ENCODE measurements around the gene NLRC5. TPM values are rescaled to one million over a fixed set of nuclear protein-coding genes. Genes with fewer than 3 reads are reported as not detected.
A peak's percentile ranks its signal among the peaks of the same experiment; 100 is the strongest.

NLRC5 gene
- total RNA-seq, 1 experiment from 2014 or later = 29.7 TPM

DNA sequence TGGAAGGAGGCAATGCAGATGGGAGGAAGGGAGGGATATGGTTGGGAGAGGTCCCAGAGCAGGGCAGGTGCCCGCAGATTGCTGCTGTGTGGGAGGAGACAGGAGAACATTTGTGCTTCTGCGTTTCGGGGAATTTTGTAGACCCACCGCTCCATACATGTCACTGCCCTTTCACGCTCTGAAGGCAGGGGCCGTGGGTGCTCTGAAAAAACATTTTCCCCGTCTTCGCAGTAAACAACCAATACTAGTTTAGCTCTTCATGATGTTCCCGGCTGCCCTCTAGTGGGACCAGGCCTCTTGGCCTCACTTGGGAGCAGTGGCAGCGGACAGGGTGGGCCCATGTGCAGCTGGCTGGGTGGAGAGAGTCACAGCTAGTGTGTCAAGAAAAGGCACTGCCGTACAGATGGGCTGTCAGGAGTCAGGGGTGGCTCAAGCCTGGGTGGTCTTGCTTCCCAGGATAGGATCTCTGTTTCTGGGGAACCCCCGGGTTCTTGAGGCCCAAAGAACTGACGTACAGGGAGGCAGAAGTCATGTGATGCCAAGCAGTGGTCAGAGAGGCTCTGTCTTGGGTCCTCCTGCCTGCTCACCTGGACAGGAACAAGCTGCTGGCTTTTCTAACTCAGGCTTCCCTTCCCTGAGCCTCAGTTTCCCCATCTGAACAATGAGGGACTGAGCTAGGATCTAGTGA, 56.5 kb downstream of the NLRC5 start:
- H3K4me1 ChIP-seq (replicated peaks; ENCODE audit: insufficient read depth) = 0 out of 2 replicates have a peak, but pooled peaks cover 8% of the 10 kb centered on the region
- intact Hi-C loops (cut with micrococcal nuclease; ENCODE audit: unreplicated experiment) = no loop called here
- DNase-seq = no peak
- POLR2A ChIA-PET (ENCODE audit: unreplicated experiment) = no interaction called here
- no peak overlapping the region for H2AFZ ChIP-seq
- CTCF ChIA-PET = no interaction called here
- H3K27ac ChIP-seq = no peak overlapping the region
- H3K9me2 ChIP-seq (ENCODE audit: insufficient read depth) = no peaks in the 10 kb centered on the region
- no peak for TF ChIP-seq EZH2 (IDR thresholded peaks at IDR 0.05; ENCODE audit: low read depth)
- TF ChIP-seq, protein P1, sequence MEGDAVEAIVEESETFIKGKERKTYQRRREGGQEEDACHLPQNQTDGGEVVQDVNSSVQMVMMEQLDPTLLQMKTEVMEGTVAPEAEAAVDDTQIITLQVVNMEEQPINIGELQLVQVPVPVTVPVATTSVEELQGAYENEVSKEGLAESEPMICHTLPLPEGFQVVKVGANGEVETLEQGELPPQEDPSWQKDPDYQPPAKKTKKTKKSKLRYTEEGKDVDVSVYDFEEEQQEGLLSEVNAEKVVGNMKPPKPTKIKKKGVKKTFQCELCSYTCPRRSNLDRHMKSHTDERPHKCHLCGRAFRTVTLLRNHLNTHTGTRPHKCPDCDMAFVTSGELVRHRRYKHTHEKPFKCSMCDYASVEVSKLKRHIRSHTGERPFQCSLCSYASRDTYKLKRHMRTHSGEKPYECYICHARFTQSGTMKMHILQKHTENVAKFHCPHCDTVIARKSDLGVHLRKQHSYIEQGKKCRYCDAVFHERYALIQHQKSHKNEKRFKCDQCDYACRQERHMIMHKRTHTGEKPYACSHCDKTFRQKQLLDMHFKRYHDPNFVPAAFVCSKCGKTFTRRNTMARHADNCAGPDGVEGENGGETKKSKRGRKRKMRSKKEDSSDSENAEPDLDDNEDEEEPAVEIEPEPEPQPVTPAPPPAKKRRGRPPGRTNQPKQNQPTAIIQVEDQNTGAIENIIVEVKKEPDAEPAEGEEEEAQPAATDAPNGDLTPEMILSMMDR (conservative IDR thresholded peaks at IDR 0.05) = peak; percentile 42; the same call in 1 of the 2 replicates
- H3K36me3 ChIP-seq (ENCODE audit: low read depth) = no peaks in the 10 kb centered on the region
- H3K9me3 ChIP-seq (ENCODE audit: insufficient read depth, low read depth) = no peaks in the 10 kb centered on the region
- H3K4me2 ChIP-seq = no peak overlapping the region
- no peaks in the 10 kb centered on the region for H3K79me2 ChIP-seq (ENCODE audit: low read depth)
- H3K27me3 ChIP-seq (ENCODE audit: insufficient read depth, low read depth) = no peaks in the 10 kb centered on the region
- no peaks in the 10 kb centered on the region for H3F3A ChIP-seq (ENCODE audit: insufficient read depth, low read depth)
- BruUV-seq (replicated peaks) = no TSS peak
- no peaks in the 10 kb centered on the region for H4K20me1 ChIP-seq (ENCODE audit: insufficient read depth)
- no peak overlapping the region for H3K4me3 ChIP-seq

DNA sequence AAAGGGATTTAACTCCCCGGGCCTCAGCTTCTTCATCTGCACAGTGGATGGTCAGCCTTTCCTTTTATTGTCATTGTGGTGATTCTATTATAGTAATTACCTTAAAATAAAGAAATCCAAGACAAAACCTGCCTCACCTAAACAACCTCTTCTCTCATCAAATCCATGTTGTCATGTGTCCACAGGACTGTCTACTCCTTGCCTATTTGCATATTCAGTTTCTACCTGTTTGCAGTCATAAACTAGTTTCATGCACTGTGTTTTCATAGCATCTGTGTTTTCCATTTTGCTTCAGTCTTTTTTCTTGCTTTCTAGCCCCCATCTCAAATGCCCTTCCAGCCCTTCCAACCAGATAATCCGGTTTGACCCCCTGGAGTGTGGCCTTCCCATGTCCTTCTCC, 58.7 kb downstream of the NLRC5 start:
- TF ChIP-seq, protein P1 (conservative IDR thresholded peaks at IDR 0.05) = no peak
- TF ChIP-seq EZH2 (IDR thresholded peaks at IDR 0.05; ENCODE audit: low read depth) = no peak
- Histone ChIP-seq H3K9me3 (ENCODE audit: insufficient read depth, low read depth) (no peaks in the 10 kb centered on the region), H3K4me1 (replicated peaks; ENCODE audit: insufficient read depth) (0 out of 2 replicates have a peak, but pooled peaks cover 8% of the 10 kb centered on the region), H3K9me2 (ENCODE audit: insufficient read depth) (no peaks in the 10 kb centered on the region), H3K4me3 (no peak overlapping the region), H3K4me2 (no peak overlapping the region), H4K20me1 (ENCODE audit: insufficient read depth) (no peaks in the 10 kb centered on the region), H3K79me2 (ENCODE audit: low read depth) (no peaks in the 10 kb centered on the region), H3K27ac (no peak overlapping the region), H3K27me3 (ENCODE audit: insufficient read depth, low read depth) (no peaks in the 10 kb centered on the region), H3K36me3 (ENCODE audit: low read depth) (no peaks in the 10 kb centered on the region), H3F3A (ENCODE audit: insufficient read depth, low read depth) (no peaks in the 10 kb centered on the region), H2AFZ (no peak overlapping the region)
- BruUV-seq (replicated peaks) = no TSS peak
- CTCF ChIA-PET = no interaction called here
- DNase-seq = no peak
- intact Hi-C loops (cut with micrococcal nuclease; ENCODE audit: unreplicated experiment) = no loop called here
- POLR2A ChIA-PET (ENCODE audit: unreplicated experiment) = no interaction called here

DNA sequence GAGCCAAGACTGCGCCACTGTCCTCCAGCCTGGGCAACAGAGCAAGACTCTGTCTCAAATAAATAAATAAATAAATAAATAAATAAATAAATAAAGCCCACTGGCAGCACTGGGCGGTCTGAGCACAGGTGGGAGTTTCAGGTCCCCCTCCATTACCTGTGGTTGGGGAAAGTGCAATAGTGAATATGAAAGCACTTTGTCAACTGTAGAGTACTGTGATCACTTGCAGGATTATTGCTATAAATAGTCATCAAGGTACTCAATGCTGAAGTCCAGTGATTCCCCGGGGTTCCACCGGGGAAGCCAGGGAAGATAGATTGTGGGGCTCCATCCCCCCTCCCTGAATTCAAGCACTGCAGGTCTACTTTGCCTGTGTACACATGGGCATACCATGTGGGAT, 60.3 kb downstream of the NLRC5 start:
- ChIA-PET POLR2A (ENCODE audit: unreplicated experiment) (no interaction called here), CTCF (no interaction called here)
- Histone ChIP-seq H3K4me3 (no peak overlapping the region), H3K4me1 (replicated peaks; ENCODE audit: insufficient read depth) (0 out of 2 replicates have a peak, but pooled peaks cover 8% of the 10 kb centered on the region), H3K36me3 (ENCODE audit: low read depth) (no peaks in the 10 kb centered on the region), H3K79me2 (ENCODE audit: low read depth) (no peaks in the 10 kb centered on the region), H3K27me3 (ENCODE audit: insufficient read depth, low read depth) (no peaks in the 10 kb centered on the region), H2AFZ (no peak overlapping the region), H4K20me1 (ENCODE audit: insufficient read depth) (no peaks in the 10 kb centered on the region), H3K4me2 (no peak overlapping the region), H3F3A (ENCODE audit: insufficient read depth, low read depth) (no peaks in the 10 kb centered on the region), H3K27ac (no peak overlapping the region), H3K9me2 (ENCODE audit: insufficient read depth) (no peaks in the 10 kb centered on the region), H3K9me3 (ENCODE audit: insufficient read depth, low read depth) (no peaks in the 10 kb centered on the region)
- no TSS peak for BruUV-seq (replicated peaks)
- intact Hi-C loops (cut with micrococcal nuclease; ENCODE audit: unreplicated experiment) = no loop called here
- DNase-seq = no peak
- TF ChIP-seq, protein P1 (conservative IDR thresholded peaks at IDR 0.05) = no peak
- TF ChIP-seq EZH2 (IDR thresholded peaks at IDR 0.05; ENCODE audit: low read depth) = no peak

All from PC-9 (cell line).